Measurements from ENCODE around the gene DACH1.

DNA sequence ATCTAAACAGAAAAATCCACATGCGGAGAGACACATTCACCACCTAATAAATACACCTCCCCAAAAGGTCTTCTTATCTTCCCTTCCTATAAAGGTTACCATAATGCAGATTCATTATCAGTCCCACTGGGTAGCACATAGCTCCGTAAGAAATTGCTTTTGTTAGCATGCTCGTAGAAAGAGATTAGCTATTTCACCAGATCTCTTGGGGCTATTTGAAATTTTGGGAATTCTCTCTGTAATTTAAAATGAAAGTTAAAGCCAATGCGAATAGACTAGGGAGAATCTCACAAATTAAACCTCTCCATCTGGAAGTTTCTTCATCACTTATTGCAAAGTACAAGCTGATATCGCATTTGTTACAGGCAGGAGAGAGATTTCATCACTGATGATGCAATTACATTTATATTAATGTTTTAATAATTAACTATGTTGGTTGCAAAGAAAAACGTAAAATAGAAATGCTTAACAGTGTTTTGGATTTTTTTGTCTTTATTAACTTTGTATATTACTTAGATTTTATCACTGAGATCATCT is 12.9 kb upstream of the DACH1 start:
- TF ChIP-seq, protein P1, sequence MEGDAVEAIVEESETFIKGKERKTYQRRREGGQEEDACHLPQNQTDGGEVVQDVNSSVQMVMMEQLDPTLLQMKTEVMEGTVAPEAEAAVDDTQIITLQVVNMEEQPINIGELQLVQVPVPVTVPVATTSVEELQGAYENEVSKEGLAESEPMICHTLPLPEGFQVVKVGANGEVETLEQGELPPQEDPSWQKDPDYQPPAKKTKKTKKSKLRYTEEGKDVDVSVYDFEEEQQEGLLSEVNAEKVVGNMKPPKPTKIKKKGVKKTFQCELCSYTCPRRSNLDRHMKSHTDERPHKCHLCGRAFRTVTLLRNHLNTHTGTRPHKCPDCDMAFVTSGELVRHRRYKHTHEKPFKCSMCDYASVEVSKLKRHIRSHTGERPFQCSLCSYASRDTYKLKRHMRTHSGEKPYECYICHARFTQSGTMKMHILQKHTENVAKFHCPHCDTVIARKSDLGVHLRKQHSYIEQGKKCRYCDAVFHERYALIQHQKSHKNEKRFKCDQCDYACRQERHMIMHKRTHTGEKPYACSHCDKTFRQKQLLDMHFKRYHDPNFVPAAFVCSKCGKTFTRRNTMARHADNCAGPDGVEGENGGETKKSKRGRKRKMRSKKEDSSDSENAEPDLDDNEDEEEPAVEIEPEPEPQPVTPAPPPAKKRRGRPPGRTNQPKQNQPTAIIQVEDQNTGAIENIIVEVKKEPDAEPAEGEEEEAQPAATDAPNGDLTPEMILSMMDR (IDR thresholded peaks at IDR 0.05), result no peak
- no peak for TF ChIP-seq POLR2A (IDR thresholded peaks at IDR 0.05)
